Mucosa of descending colon (tissue), 3 donors: ENCODE results near the gene PHF19. TPM values are rescaled to one million over a fixed set of nuclear protein-coding genes. Genes with fewer than 3 reads are reported as not detected.

Experiments
- ATAC-seq: fragments of 200-7000 bp; cut with Tn5 transposase; one replicate; pipeline ENCODE4 v1.9.1; 2020; ENCODE audit warnings: mild to moderate bottlenecking, moderate library complexity
- DNase-seq, 3 donors: peaks; one replicate each; pipeline ENCODE4 v3.0.0-alpha.2; 2020
- H3K36me3 ChIP-seq: fragments of 200-600 bp; one replicate; pipeline ENCODE4 v1.8.0; 2021; ENCODE audit warnings: low read depth, mild to moderate bottlenecking
- H3K4me1 ChIP-seq: fragments of 200-600 bp; one replicate; pipeline ENCODE4 v1.8.0; 2021; ENCODE audit warnings: low read depth, mild to moderate bottlenecking
- H3K4me3 ChIP-seq: fragments of 200-600 bp; one replicate; pipeline ENCODE4 v1.8.0; 2021; ENCODE audit warnings: mild to moderate bottlenecking
- H3K9me3 ChIP-seq: fragments of 200-600 bp; one replicate; pipeline ENCODE4 v1.8.0; 2021; ENCODE audit warnings: mild to moderate bottlenecking
- intact Hi-C, 2 donors: fragments of 100-400 bp; cut with DNase I in 1 of 2; cut with micrococcal nuclease in 1 of 2; formaldehyde crosslinking; loops; one replicate each; pipeline versions ENCODE4 v1.11.0 to v1.11.1; 2022; cut with DNase I, micrococcal nuclease
- long read RNA-seq, 2 donors: library from polyadenylated mRNA; unstranded; transcript quantifications; one replicate each; pipeline ENCODE4 v2.0.0, GENCODE V29; 2019 to 2021
- total RNA-seq, 3 donors: library from RNA; stranded (reverse); fragmentation: NEBNext Ultra II Directional in 2 of 3; extraction: Animal tissue kit (Norgen Biotek cat#: 25700) in 2 of 3; gene quantifications; one replicate each; pipeline versions ENCODE4 v1.2.1 to v1.2.4, GENCODE V29; 2021 to 2023
- TF ChIP-seq, protein P1 (sequence below): fragments of 200-600 bp; IDR thresholded peaks from one replicate; pipeline ENCODE4 v1.8.0; 2022; ENCODE audit warnings: antibody characterized with exemption, mild to moderate bottlenecking
- donor health status: DM: no; HTN: no; CAD: no; lungs with moderate emphysema.
- donor health status: DM: no; HTN: no; CAD: no.
- donor health status: DM: no; HTN: yes; CAD: no.

PHF19 gene
- 10 to 100 TPM in 2 of 3 donors, 1 to 10 TPM in 1; 9.8 to 33.6 (median 26.6) TPM for total RNA-seq
- long read RNA-seq, donor 1, full-length matches to known transcripts = 11 of 28 reads
- long read RNA-seq, donor 1, partial matches to known transcripts = 3 of 28 reads
- long read RNA-seq, donor 1, other reads (novel, unspliced or antisense) = 14 of 28 reads
- long read RNA-seq, donor 2, transcript PHF19-201 (5 exons, 836 nt) = major isoform, 5 of 7 reads
- long read RNA-seq, donor 2, partial matches to known transcripts = 0 of 7 reads
- long read RNA-seq, donor 2, other reads (novel, unspliced or antisense) = 2 of 7 reads

DNA sequence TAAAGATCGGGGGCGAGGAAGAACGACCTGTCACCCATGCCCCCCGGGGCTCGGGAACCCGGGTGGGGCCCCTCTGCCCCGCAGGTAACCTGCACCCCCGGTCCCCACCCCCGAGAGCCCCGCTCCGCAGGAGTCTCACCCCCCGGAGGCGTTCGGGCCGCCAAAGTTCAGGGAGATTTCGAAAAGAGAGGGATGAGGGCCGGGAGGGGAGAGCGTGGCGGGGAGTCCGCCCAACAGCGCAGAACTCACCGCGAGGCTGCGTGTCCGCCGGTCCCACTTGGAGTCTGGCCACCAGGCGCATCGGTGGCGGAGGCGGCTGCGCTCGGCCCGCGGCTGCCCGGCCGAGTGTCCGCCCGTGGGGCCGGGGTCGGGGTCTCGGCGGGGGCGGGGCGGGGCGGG, at the start of gene PHF19:
Gene PHF19, minus strand, starts transcription at position 347 of the 399 bp plus-strand sequence. CDS start 2,447 bp downstream, outside the sequence.
- no peaks in the 10 kb centered on the region for H3K36me3 ChIP-seq
- intact Hi-C loops = loop anchor here (5.0 kb wide), 1 partner anchor 60 kb away; no protein-coding TSS in a partner anchor
- peaks cover 5% of the 10 kb centered on the region for H3K4me1 ChIP-seq
- DNase-seq = peak in 2 of 3 donors; percentile 65 to 69
- peak; percentile 12 for ATAC-seq
- H3K4me3 ChIP-seq = peak within 1 kb of the TSS; percentile 50
- TF ChIP-seq, protein P1, sequence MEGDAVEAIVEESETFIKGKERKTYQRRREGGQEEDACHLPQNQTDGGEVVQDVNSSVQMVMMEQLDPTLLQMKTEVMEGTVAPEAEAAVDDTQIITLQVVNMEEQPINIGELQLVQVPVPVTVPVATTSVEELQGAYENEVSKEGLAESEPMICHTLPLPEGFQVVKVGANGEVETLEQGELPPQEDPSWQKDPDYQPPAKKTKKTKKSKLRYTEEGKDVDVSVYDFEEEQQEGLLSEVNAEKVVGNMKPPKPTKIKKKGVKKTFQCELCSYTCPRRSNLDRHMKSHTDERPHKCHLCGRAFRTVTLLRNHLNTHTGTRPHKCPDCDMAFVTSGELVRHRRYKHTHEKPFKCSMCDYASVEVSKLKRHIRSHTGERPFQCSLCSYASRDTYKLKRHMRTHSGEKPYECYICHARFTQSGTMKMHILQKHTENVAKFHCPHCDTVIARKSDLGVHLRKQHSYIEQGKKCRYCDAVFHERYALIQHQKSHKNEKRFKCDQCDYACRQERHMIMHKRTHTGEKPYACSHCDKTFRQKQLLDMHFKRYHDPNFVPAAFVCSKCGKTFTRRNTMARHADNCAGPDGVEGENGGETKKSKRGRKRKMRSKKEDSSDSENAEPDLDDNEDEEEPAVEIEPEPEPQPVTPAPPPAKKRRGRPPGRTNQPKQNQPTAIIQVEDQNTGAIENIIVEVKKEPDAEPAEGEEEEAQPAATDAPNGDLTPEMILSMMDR = no peak
- H3K9me3 ChIP-seq = no peaks in the 10 kb centered on the region

GRCh38 chr9:120926397-120926928, 49.5 kb upstream of the PHF19 start, which contains the start of gene TRAF1:
Gene TRAF1, minus strand, starts transcription at chr9:120926796. Its CDS starts 721 bp downstream, at chr9:120926075.
- Histone ChIP-seq H3K4me3 (no peak within 1 kb of the TSS), H3K4me1 (no peaks in the 10 kb centered on the region), H3K36me3 (no peaks in the 10 kb centered on the region), H3K9me3 (no peaks in the 10 kb centered on the region)
- no peak for DNase-seq
- TF ChIP-seq, protein P1 = no peak
- intact Hi-C loops = no loop called here
- peak; percentile 2 for ATAC-seq

DNA sequence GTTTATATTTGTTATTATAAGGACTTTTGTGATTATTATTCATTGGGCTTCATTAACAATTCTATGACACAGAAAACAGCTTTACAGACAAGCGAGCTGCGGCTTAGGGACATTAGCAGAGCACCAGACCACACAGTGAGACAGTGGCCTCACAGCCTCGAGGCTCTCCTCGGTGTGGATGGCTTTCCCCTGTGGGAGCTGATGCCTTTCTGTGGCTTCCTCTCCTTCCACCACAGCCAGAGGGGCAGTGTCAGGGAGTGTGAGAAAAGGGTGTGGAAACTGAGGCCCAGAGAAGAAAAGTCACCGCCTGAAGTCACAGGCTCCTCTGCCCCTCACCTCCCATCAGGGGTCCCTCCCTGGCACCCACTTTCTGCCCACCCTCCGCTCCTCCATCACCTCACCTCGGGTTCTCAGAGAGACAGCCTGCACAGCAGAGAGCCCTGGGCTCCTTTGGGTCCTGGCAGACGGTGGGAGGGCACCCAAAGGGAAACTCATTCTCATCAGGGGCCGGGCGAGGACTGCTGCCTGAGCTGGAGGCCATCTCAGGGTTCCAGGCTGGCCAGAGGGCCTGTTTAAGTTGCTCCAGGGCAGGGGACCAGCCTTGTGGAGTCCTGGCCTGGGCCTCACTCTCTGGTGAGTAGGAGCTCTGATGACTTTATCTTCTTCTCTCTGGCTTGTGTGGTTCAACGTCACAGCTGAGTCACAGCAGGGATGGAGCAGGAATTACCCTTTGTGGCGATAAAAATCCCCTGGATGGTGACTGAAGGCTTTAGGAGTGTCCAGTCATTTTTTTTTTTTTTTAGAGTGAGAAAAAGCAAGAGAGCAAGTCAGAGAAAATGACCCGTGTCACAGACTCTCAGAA, 48.8 kb upstream of the PHF19 start:
- DNase-seq = peak in 1 of 3 donors; percentile 28

DNA sequence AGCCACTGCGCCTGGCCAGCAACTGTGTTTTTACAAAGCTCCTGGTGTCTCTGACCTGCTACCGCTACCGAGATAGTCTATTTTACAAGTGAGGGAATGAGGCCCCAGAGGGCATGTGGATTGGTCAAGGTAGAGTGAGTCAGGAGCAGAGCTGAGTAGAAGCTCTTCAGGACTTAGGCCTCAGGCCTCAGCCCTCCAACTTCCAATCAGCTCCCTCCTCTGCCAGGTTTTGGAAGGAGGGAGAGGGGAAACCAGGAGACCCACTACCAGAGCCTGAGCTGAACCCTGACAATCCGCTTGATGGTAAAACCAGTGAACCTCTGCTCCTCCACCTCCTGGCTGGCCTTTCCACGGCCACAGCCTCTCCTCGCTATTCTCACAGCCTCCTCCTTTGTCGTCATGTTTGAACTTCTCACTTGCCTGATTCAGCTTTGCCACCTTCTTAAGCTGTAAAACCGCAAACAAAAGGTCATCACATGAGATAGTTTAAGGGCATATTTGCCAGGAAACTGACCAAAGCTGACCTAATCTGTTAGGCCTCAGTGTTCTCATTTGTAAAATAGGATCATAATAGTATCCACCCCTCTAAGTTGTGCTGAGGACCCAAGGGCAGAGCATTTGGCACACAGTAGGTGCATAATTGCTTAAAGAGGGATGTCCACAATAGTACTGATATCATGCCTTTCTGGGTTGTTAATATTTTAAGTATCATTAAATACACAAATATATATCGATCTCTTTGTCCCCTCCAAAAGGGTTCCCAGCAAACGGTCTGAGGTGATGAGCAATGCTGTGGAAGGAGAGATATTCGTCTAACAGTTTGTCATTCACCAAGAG, 47.9 kb upstream of the PHF19 start:
- intact Hi-C loops = no loop called here
- DNase-seq = no peak
- Histone ChIP-seq H3K9me3 (no peaks in the 10 kb centered on the region), H3K4me1 (no peaks in the 10 kb centered on the region), H3K4me3 (no peak overlapping the region), H3K36me3 (no peaks in the 10 kb centered on the region)
- no peak for ATAC-seq
- TF ChIP-seq, protein P1 = no peak

More for the DNA sequence above, 48.8 kb upstream of the PHF19 start:
- peak; percentile 8 for ATAC-seq
- Histone ChIP-seq H3K9me3 (no peaks in the 10 kb centered on the region), H3K4me1 (no peaks in the 10 kb centered on the region), H3K36me3 (no peaks in the 10 kb centered on the region), H3K4me3 (no peak overlapping the region)
- TF ChIP-seq, protein P1 = no peak
- intact Hi-C loops = no loop called here
